ENCODE measurements around the gene TRIM26.

Gene TRIM26

DNA sequence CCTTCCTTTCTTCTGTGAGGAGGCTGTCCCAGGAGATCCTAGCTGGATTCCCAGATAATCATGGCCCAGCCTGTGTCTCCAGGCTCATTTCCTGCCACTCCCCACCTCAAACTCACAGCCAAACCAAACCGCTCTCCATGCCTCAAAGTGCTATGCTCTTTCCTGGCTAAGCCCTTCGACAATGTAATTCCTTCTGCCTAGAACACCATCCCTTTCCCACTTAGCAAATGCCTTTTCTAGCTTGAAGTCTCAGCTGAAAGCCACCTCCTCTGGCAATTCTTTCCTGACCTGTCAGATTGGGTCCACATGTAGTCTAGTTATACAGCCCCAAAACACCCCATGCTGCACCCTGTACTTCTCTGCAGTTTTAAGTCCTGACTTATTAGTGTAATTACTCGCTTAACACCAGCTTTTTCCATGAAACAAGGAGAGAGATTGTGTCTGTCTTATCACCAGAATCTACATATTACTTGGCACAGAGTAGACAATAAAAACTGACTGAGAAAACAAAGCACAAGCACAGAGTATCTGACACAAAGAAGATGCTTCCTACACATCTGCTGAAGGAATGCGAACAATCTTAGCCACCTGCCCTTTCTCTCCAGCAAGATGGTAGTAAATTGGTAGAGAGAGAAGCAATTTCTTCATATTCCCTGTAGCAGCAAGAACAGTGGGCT, 5.4 kb downstream of the TRIM26 start:
- no peak for DNase-seq

DNA sequence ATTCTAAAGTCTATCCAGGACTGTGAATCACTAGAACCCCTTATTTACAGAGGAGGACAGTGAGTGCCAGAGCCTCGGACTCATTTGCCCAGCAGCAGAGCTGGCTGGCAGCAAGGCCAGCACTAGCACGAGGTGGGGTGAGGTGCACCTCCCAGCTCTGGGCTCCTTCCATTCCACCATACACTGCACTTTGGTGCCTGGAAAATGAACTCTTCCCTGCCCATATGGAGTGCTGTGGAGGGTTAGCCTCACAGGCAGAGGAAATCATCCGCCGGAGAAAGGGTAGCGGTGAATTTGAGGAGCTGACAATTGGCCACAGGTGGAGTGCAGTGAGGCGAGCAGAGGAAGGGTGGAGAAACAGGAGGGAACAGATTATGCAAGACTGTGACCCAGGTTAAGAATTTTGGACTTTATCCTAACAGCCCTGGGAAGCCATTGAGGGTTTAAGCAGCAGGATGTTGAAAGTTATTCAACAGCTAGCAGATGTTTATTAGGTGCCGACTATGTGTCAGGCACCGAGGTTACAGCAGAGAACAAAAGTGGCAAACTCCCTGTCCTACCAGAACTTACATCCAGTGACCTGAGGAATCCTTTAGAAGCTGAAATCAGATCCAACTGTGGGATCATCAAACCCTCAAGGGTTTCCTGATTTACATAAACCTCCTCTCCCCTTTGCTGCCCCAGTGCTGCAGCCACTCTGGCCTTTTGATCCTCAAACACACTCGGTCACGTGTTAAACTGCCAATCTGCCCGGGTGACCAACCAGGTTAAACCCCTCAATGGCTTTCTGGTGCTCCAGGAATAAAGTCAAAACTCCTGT, 6.2 kb downstream of the TRIM26 start:
- DNase-seq, result no peak

DNA sequence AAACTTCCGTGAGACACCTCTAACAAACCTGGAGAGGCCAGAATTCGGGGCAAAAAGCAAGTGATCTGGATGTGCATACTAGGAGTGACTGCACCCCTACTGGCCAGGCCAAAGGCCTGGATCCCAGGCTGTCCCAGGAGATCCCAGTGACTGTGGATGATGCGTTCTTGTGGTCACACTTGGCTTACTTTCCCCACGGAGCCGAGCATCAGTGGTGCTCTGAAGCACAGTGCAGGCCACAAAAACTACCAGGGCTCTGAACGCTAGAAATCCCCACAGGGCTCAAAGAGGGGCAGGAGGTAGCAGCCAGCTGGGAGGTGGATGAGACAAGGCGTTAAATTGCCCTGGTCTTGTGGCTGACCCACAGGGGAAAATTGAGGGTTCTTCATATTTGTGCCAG, 7.1 kb downstream of the TRIM26 start:
- no peak for DNase-seq

DNA sequence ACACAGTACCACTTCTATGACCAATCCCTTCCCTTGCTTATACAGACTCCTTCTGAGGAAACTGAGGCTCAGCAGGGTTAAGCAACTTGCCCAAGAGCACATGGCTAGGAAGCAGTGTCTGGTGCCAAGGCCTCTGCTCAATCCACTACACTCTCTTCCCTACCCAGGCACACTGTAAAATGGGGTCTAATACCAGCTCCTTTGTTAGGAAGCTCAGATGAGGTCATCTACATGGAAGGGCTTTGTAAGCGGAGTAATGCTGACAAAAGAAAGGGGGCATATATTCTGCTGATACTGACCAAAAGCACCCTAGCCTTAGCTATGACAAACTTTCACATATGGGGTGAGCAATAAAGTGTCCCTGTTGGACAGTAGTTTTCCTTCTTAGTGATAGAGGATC, 9.1 kb downstream of the TRIM26 start:
- DNase-seq, result no peak

DNA sequence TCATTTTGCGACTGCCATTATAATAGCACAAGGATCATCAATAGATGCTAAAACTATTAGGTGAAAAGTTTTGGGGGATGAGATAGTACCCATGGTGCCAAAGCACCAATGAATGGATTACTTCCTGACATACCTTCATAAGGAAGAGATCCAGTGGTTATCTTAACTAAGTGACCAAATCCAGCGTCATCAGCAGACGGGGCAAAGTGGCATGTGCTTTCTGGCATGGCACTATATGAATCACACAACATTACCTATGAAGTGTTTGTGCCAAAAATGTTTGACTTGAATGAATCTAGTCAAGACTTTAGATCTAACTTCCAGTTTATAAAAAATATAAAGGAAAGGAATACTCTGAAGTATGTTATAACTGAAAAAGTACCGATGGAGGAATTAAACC, 10.8 kb downstream of the TRIM26 start:
- no peak for DNase-seq

DNA sequence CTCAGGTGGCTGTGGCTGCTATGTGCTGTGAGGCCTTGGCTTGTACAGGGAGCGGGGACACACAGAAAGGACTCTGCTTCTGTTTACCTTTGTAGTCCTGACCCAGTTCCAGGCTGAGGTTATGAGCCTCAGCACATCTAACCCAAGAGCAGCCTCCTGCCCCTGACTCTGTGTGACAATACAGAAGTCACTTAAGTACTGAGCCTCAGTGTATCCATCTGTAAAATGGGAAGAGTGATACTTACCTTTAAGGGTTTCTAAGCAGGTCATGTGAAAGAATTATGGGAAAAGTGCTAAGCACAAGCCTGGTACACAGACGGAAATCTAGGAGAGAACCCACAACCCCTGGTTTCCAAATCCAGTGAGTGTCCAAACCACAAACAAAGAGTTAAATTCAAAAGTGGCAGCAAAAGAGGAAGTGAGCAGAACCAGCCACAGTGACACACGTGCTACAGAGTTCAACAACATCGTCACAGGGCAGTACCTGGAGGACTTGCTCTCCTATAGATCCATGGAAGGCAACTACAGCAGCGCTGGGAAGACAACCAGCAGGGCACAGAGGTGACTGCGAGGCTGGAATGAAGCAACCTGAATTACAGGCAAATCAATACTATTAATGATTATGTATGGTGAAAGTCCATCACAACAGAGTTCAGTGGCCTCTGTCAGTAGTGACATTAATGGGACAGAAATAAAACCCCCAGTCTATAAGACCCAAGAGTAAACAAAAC, 12.5 kb downstream of the TRIM26 start:
- no peak for DNase-seq

DNA sequence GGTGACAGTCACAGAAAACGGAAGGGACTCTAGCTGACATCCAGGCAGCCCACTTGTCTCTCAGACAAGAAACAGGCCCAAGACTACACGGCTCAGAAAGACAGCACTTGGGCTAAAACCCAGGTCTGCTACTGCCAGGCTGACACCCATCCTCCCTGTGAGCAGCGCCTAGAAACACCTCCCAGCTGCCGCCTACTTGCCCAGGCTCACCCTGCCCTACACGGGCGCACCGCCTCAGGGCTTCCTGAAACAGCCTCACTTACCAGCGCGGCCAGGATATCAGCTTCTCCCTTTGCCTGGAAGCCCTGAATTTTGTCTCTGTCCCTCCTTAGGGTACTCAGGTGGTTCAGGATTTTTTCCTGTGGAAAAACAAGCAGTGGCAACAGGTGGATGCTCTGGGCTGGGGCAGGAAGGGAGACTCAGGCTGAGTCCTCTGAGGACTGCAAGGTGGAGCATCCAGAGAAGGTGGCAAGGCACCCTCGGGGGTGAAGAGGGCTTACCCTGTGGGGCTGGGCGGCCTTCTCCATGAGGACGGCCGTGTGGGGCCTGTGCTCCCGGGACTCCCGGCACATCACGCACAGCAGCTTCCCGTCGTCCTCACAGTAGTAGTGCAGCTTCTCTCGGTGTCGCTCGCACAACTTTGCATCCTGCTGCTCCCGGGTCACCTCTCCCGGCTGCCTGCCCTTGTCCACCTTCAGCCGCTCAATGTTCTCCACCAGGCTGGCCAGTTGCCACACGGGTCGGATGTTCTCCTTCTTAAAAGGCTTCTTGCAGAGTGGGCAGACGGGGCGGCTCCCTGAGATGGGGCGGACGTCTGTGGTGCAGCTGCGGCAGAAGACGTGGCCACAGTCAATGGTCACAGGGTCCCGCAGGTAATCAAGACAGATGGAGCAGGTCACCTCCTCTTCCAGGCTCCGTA, 14.8 kb downstream of the TRIM26 start:
- DNase-seq, result no peak

DNA sequence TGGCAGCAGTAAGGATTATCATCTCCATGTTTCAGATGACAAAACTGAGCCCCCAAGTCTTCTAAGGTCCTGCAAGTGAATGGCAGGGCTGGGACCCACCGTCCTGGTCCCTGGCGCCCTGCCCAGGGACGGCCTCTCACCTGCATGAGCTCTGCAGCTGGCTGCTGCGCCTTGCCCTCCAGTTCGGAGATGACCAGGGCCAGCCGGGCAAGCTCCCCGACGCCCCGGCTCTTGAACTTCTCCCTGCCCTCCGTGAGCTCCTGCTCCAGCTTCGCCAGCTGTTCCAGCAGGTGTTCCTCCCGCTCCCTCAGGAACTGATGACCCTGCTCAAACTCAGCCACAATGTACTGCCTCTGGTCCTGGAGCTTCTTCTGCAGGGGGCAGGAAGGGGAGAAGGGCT, 16.8 kb downstream of the TRIM26 start:
- DNase-seq, result no peak

DNA sequence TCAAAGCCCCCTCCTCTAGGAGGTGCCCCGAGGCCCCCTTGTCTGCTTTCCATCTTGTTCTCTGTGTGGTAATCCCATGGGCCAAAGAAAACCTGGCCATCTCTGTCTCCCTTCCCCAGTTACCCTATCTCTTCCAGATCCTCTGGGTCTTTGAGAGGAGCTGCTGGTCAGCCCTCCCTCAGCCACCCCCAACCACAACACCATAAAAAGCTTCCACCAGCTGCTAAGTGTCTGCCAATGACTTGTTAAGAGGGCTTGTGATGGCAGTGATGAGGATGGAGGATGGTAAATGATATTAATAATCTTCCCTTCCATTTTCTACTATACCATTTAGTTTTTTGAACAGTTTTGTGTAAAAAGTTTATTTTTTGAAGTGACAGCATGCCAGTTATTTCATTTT, 17.3 kb downstream of the TRIM26 start:
- DNase-seq, result no peak

DNA sequence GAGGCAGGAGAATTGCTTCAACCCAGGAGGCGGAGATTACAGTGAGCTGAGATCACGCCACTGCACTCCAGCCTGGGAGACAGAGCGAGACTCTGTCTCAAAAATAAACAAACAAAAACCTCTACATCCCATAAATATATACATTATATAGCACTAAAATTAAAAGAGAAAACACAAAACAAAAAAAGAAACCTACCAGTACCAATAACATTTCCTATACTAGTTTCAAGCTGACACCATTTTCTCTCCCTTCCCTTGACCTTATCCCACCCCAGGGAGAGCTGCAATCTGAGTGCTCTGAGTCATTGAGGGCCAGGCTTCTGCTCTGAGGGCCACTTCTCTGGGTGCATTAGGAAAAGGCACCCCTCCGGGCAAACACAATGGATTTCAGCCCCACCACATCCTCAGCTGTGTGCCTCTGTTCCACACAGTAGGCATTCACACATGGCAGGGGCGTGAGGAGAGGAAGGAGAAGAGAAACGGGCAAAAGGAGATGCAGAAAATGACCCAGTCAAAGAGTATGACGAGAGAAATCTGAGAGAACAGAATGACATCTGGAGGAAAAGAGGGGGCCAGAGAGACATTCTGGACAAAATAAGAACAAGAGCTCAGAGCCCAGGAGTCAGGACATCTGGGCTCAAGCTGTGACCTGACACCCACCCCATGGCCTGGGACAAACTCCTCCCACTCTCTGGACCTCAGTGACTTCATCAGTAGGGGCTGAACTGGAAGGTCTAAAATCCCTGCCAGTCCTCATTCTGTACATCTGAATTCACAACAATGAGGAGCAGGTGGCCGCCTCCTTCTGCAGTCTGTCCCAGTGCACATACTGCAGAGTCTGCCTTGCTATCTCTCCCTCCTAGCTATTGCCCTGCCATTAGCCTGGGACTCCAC, 18.2 kb downstream of the TRIM26 start:
- no peak for DNase-seq

DNA sequence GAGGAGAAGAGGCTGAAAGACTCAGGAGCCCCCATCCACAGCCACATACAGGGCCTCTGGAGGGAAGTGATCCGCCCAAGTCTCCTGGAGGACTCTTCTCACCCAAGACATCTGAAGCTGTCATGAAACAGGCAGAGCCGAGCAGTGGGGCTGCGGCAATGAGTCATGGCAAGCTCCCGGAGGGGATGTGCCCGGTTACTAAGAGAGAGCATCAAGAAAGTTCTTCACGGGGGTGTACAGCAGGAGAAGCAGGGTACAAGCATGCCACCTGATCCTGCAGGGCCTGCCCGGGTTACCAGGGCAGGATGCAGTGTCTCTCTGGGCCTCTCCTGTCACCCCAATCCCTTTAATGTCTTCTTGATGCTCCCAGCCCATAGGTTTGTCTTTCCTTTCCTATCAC, 21.1 kb downstream of the TRIM26 start:
- no peak for DNase-seq

DNA sequence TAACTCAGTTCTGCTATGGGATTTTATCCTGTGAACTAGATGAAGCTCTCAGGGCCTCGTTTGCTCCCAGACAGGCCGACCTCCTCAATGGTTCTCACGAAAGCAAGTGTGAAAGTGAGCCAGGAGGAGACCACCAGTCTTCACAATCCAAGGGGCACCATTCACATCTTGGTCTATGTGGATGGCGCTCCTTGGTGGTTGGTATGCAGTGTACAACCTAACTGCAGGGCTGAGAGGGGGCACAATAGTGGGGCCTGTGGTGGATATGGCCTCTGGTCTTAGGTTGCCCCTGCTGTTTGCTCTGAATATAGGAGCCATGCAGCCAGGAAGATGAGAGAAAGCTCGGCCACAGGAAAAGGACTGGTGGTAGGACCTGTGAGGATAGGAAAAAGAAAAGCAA, 24.7 kb downstream of the TRIM26 start:
- no peak for DNase-seq

DNA sequence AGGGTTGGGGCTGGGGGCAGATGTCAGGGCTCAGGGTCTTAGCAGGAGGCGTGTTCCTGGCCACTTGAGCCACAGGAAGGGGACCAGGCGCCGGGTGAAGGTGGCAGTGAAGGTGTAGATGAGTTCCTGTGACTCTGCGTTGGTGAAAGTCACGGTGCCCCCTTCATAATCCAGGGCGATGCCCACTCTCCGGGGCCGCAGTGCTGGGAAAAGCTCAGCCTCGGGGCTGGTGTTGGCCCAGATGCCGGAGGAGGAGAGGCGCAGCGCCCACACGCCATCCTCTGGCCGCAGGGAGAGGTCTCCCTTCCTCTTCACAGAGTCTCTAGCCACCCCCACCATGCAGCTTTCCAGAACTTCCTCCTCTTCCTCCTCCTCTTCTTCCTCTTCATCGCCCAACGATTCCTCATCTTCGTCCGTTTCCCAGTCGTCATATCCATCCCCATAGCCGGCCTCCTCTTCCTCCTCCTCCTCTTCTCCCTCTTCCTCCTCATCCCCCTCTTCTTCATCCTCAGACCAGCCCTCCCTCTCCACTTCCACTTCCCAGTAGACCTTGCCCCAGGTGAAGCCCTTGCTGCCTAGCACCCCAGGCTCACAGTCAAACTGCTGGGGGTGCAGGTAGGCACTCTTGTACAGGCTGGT, 27.2 kb downstream of the TRIM26 start:
- DNase-seq, result no peak

DNA sequence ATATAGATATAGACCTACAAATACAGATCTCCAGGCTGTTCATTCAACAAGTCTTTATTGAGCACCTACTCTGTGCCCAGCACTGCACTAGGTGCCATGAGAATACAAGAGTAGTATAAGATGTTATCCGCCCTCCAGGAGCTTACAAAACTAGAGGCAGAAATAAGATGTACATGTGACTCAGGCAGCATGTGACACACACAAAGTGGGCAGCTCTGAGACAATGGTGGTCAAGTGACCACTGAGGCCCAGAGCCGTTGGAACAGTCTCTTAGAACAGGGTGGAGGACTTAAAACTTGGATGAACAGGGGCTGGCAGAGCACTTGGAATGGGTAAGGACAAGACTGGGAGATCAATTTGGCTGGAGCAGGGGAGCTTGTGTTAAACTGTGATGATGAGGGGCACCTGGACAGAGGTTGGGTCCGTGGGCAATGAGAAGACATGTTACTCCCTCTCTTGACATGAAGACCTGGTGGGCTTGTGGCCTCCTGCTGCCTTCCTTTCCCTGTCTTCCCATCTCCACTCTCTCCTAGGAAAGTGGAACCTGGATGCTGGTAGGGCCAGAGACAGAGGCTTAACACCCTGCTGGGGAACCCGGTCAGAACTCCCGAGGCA, 28.7 kb downstream of the TRIM26 start:
- DNase-seq, result no peak

DNA sequence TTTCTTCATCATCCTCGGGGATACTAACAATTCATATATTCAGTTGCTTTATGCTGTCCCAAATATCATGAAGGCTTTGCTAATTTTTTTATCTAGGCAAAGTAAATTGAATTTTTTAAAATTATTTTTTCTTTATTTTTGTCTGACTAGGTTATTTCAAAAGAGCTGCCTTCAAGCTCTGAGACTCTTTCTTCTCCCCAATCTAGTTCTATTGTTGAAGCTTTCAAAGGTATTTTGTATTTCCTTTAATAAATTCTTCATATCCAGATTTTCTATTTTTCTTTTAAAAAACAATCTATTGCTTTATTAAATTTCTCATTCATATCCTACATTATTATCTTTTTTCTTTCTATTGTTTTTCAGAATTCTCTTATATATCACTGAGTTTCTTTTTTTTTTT, 33.1 kb downstream of the TRIM26 start:
- DNase-seq, result no peak

DNA sequence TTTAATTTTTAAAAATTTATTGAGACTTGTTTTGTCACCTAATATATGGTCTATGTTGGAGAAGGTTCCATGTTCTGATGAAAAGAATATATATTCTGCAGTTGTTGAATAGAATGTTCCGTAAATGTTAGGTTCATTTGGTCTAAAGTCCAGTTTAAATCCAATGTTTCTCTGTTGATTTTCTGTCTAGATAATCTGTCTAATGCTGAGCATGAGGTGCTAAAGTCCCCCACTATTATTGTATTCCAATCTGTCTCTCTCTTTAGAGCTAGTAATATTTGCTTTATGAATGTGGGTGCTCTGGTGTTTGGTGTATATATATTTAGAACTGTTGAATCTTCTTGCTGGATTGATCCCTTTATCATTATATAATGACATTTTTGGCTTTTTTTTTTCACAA, 34.4 kb downstream of the TRIM26 start:
- no peak for DNase-seq

DNA sequence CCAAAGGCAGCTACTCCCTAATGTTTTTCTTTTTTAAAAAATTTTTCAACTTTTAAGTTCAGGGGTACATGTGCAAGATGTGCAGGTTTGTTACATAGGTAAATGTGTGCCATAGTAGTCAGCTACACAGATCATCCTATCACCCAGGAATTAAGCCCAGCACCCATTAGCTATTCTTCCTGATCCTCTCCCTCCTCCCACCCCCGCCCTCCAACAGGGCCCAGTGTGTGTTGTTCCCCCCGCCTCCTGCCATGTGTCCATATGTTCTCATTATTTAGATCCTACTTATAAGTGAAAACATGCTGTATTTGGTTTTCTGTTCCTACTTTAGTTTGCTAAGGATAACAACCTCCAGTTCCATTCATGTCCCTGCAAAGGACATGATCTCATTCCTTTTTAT, 37.4 kb downstream of the TRIM26 start:
- DNase-seq, result no peak

DNA sequence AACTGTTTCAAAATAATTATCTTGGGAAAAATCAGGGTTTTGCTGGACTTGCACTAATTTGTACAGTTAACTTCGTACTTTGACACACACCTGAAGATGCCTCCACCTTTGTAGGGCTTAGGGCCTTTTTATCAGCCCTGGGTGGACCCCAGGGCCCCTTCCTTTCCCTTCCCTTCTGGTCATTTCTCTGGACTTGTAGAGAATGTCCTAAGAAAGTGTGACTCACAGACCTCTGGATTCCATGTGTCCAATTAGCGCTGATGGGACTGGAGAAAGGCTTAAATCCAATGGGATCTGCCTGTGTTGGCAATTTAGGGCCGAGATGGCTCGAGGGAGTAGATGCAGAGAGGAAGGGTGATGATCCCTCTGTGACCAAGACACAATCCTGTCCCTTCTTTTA, 40.5 kb downstream of the TRIM26 start:
- no peak for DNase-seq

DNA sequence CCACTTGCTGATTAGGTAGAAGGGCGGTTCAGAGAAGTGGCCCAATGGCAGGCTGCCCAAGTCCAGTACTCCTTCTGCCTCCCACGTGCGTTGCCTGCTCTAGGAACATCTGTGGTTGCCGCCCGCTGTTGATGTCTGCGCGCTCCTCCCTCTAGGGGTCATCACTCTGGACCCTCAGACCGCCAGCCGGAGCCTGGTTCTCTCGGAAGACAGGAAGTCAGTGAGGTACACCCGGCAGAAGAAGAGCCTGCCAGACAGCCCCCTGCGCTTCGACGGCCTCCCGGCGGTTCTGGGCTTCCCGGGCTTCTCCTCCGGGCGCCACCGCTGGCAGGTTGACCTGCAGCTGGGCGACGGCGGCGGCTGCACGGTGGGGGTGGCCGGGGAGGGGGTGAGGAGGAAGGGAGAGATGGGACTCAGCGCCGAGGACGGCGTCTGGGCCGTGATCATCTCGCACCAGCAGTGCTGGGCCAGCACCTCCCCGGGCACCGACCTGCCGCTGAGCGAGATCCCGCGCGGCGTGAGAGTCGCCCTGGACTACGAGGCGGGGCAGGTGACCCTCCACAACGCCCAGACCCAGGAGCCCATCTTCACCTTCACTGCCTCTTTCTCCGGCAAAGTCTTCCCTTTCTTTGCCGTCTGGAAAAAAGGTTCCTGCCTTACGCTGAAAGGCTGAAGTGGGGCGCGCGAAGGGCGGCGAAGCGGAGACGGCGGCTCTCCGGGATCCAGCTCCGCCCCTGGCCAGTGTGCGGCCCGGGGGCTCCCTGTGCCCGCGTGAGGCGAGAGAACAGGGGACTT, 41.3 kb downstream of the TRIM26 start:
- no peak for DNase-seq

Data from CD4-positive, alpha-beta T cell treated with Interleukin-17A for 4 hours (primary cell).